Colonic mucosa (tissue), 4 donors: ENCODE measurements around the gene PLA2G4D. TPM values are rescaled to one million over a fixed set of nuclear protein-coding genes. Genes with fewer than 3 reads are reported as not detected.

Experiments used
- DNase-seq: peaks from one replicate; pipeline ENCODE4 v3.0.0-alpha.2; 2020
- H3K27ac ChIP-seq: fragments of 200-600 bp; one replicate; pipeline ENCODE4 v1.8.0; 2021
- H3K27me3 ChIP-seq: fragments of 200-600 bp; one replicate; pipeline ENCODE4 v1.8.0; 2021
- H3K36me3 ChIP-seq: fragments of 200-600 bp; one replicate; pipeline ENCODE4 v1.8.0; 2021
- H3K4me1 ChIP-seq: fragments of 200-600 bp; one replicate; pipeline ENCODE4 v1.8.0; 2021; ENCODE audit warnings: mild to moderate bottlenecking
- H3K4me3 ChIP-seq: fragments of 200-600 bp; one replicate; pipeline ENCODE4 v1.8.0; 2021
- H3K9ac ChIP-seq, 2 donors: one replicate each; pipeline ENCODE4 v1.7.0; 2013; ENCODE audit warnings: control low read depth in 2 of 2, low read depth in 2 of 2, low read length in 2 of 2
- H3K9me3 ChIP-seq: fragments of 200-600 bp; one replicate; pipeline ENCODE4 v1.8.0; 2021
- CTCF ChIP-seq: fragments of 200-600 bp; IDR thresholded peaks from one replicate; pipeline ENCODE4 v1.8.0; 2022; ENCODE audit warnings: antibody characterized with exemption, mild to moderate bottlenecking
- intact Hi-C: fragments of 100-400 bp; cut with DNase I; formaldehyde crosslinking; loops from one replicate; pipeline ENCODE4 v1.14.1; 2022
- total RNA-seq, 2 donors: library from RNA; stranded (reverse); fragmentation: NEBNext Ultra II Directional in 1 of 2; extraction: Animal tissue kit (Norgen Biotek cat#: 25700) in 1 of 2; gene quantifications; one replicate each; pipeline ENCODE4 v1.2.1, GENCODE V29; 2021
- donor health status: healthy.
- donor health status: DM: no; HTN: no; CAD: no.
- donor health status: DM: no; HTN: no; CAD: no.

PLA2G4D gene
- total RNA-seq, 2 donors from 2014 or later = 0.24 to 0.27 TPM

- TF ChIP-seq CTCF = no peak
- Histone ChIP-seq H3K9ac (no peak overlapping the region), H3K27me3 (no peaks in the 10 kb centered on the region), H3K4me1 (no peaks in the 10 kb centered on the region), H3K4me3 (no peak overlapping the region), H3K27ac (no peak overlapping the region), H3K9me3 (no peaks in the 10 kb centered on the region), H3K36me3 (no peaks in the 10 kb centered on the region)
- intact Hi-C loops = loop anchor here (5.0 to 10.0 kb wide), 3 partner anchors 45 to 147 kb away; no protein-coding TSS in a partner anchor
- DNase-seq = peak; percentile 18
These were observed 37.8 kb upstream of the PLA2G4D start for GRCh38 chr15:42131826-42132806.

GRCh38 chr15:42131006-42131405 is 36.6 kb upstream of the PLA2G4D start:
- intact Hi-C loops = loop anchor here (5.0 to 10.0 kb wide), 3 partner anchors 44 to 146 kb away; no protein-coding TSS in a partner anchor
- Histone ChIP-seq H3K9me3 (no peaks in the 10 kb centered on the region), H3K36me3 (no peaks in the 10 kb centered on the region), H3K4me1 (no peaks in the 10 kb centered on the region), H3K27ac (no peak overlapping the region), H3K9ac (no peak overlapping the region), H3K27me3 (no peaks in the 10 kb centered on the region), H3K4me3 (no peak overlapping the region)
- DNase-seq = no peak
- no peak for TF ChIP-seq CTCF

GRCh38 chr15:42130246-42130986 is 36.1 kb upstream of the PLA2G4D start:
- Histone ChIP-seq H3K4me3 (no peak overlapping the region), H3K27ac (no peak overlapping the region), H3K4me1 (no peaks in the 10 kb centered on the region), H3K36me3 (no peaks in the 10 kb centered on the region), H3K9me3 (no peaks in the 10 kb centered on the region), H3K27me3 (no peaks in the 10 kb centered on the region), H3K9ac (no peak overlapping the region)
- no peak for DNase-seq
- intact Hi-C loops = loop anchor here (5.0 to 10.0 kb wide), 3 partner anchors 43 to 146 kb away; no protein-coding TSS in a partner anchor
- no peak for TF ChIP-seq CTCF

- Histone ChIP-seq H3K27ac (no peak overlapping the region), H3K27me3 (no peaks in the 10 kb centered on the region), H3K36me3 (no peaks in the 10 kb centered on the region), H3K4me1 (no peaks in the 10 kb centered on the region), H3K4me3 (no peak overlapping the region), H3K9me3 (no peaks in the 10 kb centered on the region), H3K9ac (no peak overlapping the region)
- intact Hi-C loops = no loop called here
- TF ChIP-seq CTCF = no peak
- no peak for DNase-seq
These were observed 35.0 kb upstream of the PLA2G4D start for GRCh38 chr15:42129364-42129763.

GRCh38 chr15:42128476-42128875 is 34.1 kb upstream of the PLA2G4D start:
- no peak overlapping the region for H3K27ac ChIP-seq
- no peak for DNase-seq

More at GRCh38 chr15:42128476-42128875, 34.1 kb upstream of the PLA2G4D start:
- no peak overlapping the region for H3K4me3 ChIP-seq
- peaks cover under 1% of the 10 kb centered on the region for H3K4me1 ChIP-seq
- no peaks in the 10 kb centered on the region for H3K27me3 ChIP-seq
- no peak for TF ChIP-seq CTCF
- H3K9me3 ChIP-seq = no peaks in the 10 kb centered on the region
- H3K9ac ChIP-seq = no peak overlapping the region
- H3K36me3 ChIP-seq = no peaks in the 10 kb centered on the region
- intact Hi-C loops = no loop called here
